Measurements from ENCODE around the gene IGDCC3.

GRCh38 chr15:65386886-65387285 is 9.1 kb upstream of the IGDCC3 start:
- TF ChIP-seq CTCF (conservative IDR thresholded peaks at IDR 0.05; ENCODE audit: low read depth, low read length) (no peak), EZH2 (IDR thresholded peaks at IDR 0.05; ENCODE audit: borderline replicate concordance, low read depth, low read length, poor library complexity, severe bottlenecking) (no peak)

Measured in A673 (cell line).